HG03378 (cell line): Measurements from ENCODE around the gene ZNF274.
"Not testable (repeated sequence)": the region's sequence is repeated elsewhere in the genome, so short reads cannot be mapped to it uniquely, and the experiment has no call there.

Experiments used
- ATAC-seq: cut with Tn5 transposase; IDR thresholded peaks from one replicate; pipeline ENCODE4 v1.9.1; 2021; ENCODE audit warnings: mild to moderate bottlenecking, moderate library complexity; ENCODE audit not compliant: unreplicated experiment

Gene ZNF274

GRCh38 chr19:58182989-58183816 is at the start of gene ZNF274:
Gene ZNF274, plus strand, starts transcription at chr19:58183061. Its CDS starts 905 bp downstream, at chr19:58183966.
- peak; percentile 71 for ATAC-seq

DNA sequence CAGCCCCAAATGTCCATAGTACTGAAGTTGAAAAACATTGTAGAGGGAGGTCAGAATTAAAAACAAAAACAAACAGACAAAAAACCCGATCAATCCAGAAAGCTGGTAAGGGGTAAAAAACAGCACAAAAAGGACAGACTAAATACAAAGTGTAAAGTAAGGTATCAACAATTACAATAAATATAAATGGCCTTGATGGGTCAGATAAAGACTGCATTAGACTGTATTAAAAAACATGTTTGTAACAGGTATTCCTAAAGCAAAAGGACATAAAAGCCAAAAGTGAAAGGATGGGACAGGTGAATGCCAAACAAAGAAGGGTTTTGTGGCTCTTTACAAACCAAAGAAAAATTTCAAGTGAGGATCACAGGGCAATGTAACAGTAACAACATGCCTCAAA is 48.6 kb upstream of the ZNF274 start:
- ATAC-seq = no peak

GRCh38 chr19:58145849-58146248 is 37.0 kb upstream of the ZNF274 start:
- ATAC-seq = no peak

DNA sequence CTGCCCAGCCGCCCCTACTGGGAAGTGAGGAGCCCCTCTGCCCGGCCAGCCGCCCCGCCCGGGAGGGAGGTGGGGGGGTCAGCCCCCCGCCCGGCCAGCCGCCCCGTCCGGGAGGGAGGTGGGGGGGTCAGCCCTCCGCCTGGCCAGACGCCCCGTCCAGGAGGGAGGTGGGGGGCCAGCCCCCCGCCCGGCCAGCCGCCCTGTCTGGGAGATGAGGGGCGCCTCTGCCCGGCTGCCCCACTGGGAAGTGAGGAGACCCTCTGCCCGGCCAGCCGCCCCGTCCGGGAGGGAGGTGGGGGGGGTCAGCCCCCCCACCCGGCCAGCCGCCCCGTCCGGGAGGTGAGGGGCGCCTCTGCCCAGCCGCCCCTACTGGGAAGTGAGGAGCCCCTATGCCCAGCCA is 35.4 kb upstream of the ZNF274 start:
- not testable (repeated sequence) for ATAC-seq

- ATAC-seq = peak; percentile 45
Measured at GRCh38 chr19:58150328-58150921, 32.4 kb upstream of the ZNF274 start, which contains the start of gene ZNF329. Gene ZNF329, minus strand, starts transcription at chr19:58150789. Its CDS starts 21,286 bp downstream, at chr19:58129503.

GRCh38 chr19:58153386-58153785 is 29.5 kb upstream of the ZNF274 start:
- no peak for ATAC-seq

DNA sequence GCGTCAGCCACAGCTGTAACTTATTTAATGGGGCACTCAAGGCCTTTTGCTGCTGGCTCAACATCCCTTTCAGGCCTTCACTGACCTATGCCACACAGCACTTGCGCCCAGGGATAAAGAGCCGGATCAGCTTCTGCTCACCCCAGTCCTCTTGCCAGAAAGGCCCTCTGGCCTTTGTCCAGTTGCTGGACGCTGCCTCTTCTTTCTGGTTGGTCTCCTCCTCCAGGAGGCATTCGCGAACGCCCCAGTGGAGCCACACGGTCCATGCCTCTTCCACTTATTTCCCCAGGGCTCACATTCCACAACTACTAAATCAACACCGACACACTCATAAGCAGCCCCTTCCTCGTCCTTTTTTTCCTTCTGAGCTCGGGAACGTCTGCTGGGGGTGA is 28.6 kb upstream of the ZNF274 start:
- no peak for ATAC-seq

DNA sequence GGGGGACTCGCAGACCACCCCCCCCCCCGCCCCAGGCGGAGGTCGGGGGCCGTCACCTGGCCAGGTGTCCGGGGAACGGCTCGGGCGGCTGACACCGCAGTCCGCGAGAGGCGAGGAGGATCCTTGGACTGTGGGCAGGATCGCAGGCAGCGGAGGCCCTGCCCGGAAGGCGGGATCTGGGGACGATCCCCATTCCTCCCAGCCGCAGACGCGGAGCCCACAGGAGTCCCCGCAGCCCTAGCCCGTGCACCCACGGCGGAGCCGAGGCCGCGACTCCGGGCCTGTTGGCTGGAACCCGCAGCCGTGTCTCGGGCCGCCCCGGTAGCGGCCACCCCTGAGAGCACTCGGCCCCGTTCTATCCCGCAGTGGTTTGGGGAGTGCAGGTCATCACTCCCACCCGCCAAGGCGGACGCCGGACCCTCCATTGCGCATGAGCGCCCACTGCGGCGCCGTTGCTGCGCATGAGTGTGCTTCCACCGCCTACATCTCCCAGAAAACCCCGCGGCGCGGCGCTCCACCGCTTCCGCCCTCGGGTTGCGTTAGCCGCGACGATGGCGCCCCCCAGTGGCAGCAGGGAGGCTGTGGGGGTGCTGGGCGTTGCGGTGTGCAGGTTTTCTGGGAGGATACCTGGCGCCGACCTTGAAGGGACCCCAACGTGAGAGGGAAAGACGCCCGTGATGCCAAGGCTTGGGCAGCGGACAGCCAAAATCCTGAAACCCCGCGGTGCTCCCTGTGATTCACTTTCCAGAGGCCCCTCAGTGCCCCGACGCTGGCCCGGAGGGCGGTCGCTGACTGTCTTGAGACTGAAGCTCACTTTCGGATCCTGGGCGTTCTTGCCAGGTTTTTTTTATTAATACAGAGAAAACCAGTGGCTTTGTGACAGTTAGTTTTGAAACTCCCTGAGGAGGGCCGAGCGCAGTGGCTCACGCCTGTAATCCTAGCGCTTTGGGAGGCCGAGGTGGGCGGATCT is 27.9 kb upstream of the ZNF274 start:
- peak; percentile 52 for ATAC-seq

GRCh38 chr19:58157045-58157728 is 25.7 kb upstream of the ZNF274 start:
- no peak for ATAC-seq

DNA sequence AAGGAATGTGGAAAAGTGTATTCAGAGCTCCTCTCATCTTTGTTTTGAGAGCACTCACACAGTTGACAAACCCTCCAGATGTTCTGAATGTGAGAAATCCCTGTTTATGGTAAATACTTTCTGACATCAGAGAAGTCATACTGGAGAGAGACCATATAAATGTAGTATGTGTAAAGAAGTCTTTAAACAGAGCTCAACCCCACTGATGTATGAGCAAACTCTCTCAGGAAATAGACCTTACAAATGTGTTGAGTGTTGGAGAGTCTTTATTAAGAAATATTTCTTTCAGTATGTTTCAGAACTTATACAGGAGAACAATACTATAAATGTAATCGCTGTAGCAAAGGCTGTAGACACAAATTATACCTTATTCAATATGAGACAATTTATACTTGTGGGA is 16.6 kb upstream of the ZNF274 start:
- no peak for ATAC-seq

DNA sequence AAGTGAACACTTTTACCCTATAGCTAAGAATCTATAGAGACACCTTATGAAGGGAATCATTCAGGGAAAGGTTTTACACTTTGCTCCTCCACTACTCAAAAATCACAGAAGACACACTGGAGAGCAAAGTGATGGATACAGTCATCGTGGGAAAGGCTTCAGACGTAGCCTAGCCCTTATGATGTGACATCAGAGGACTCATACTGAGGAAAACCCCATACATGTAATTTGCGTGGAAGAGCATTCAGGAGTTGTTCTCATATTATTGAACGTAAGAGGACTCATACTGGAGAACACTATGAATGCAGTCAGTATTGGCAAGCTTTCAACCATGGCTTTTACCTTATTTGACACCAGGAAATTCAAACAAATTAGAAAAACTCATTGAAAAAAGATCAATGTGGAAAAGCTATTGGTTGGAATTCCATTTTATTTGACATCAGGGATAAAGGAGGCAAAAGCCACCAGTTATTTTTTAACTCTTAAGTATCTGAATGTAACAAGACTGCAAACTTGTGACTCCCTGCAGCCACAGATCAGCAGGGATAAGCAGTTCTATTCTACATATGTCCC is 16.1 kb upstream of the ZNF274 start:
- ATAC-seq = no peak

DNA sequence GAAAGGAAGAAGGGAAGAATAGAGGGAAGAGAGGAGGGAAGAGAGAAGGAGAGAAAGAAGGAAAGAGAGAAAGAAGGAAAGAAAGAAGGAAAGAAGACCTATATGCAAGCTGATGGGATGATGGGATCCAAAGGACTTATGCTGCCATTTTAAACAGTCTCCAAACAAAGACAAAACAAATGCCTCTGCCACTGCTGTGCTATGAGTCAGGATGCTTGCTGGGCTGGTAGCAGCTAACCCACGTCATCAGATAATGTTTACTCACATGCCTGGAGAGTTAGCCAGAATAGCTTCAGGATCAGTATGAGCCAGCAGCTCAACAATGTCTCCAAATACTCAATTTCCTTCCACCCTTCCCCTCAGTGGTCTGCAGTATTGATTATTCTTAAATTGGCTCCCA is 12.0 kb upstream of the ZNF274 start:
- ATAC-seq = no peak

- no peak for ATAC-seq
Measured at GRCh38 chr19:58181902-58182576, 822 bp upstream of the ZNF274 start.

- no peak for ATAC-seq
Measured at GRCh38 chr19:58182577-58182988, 278 bp upstream of the ZNF274 start.

GRCh38 chr19:58183817-58184215 is 955 bp downstream of the ZNF274 start:
- peak; percentile 17 for ATAC-seq

DNA sequence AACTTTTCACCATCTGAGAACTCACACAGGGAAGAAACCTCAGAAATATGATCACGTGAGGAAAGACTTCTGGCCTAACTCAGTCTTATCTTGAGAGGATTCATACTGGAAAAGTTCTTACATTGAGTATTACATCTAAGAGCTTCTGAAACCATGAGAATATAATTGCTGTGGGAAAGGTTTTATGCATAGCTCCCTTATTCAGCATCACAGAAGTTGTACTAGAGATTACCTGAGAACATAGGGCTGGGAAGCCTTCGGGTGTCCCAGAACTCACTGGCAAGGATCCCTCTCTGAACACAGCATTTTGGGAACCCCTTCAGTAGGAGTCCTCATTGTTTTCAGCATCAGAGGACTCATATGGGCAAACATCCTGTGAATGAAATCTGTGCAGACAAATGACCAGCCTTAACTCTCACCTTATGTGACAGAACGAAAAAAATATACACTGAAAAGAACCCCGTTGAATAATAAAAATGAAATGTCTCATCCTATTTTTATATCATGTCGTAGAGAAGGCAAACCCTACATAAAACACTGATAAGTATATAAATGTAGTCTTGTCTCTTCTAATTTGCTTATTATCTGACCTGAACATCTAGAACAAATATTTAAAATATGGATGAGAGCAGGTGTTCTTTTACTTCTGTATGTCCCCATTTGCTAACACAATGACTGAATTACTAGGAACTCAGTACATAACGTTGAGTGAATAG is 14.2 kb downstream of the ZNF274 start:
- ATAC-seq = no peak

- no peak for ATAC-seq
Measured at GRCh38 chr19:58203814-58204475, 21.1 kb downstream of the ZNF274 start.

DNA sequence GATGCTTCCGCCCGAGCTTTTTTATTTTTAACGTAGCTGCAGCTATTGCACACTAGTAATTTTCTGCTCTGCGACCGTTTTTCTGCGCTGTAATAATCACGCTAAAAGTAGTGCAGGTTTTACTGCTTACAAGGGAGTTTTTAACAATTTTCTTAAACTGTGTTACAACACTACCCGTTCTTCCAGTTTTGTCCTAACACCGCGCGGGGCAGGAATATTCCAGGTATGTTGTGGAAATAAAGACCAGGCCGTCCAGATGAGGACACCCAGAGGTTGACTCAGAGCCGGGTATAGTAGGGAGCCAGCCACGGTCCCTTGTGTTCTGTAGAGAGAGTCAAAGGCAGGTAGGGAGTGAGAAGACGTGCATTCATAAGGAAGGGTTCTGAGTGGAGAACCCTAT is 21.7 kb downstream of the ZNF274 start:
- ATAC-seq = no peak

GRCh38 chr19:58209577-58209976 is 26.7 kb downstream of the ZNF274 start:
- no peak for ATAC-seq
